ENCODE data around the gene RGS10.

DNA sequence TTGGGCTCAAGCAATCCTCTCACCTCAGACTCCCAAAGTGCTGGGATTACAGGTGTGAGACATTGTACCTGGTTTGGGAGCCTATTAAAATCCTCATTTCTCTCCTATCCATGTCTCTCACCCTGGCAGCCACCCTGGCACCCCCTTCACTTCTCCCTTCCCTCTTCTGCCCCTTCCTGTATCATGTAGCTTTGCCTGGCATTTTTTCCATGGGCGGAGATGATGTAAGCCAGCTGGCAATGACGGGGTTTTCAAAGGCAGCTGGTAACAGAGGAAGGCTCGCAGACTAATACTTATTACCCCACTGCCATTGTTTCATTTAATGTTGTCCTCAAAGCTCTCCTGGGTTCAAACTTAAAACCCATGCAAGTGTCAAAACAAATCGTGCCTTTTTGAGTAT lies 61.9 kb downstream of the RGS10 start:
- TF ChIP-seq E2F5 (CRISPR knock-in tag; IDR thresholded peaks at IDR 0.05) (no peak), GABPB1 (CRISPR knock-in tag; IDR thresholded peaks at IDR 0.05) (no peak)
